ENCODE data around the gene PPP2R2C.

- TF ChIP-seq CTCF (IDR thresholded peaks at IDR 0.05; ENCODE audit: insufficient read depth, low read length) (no peak), REST (IDR thresholded peaks at IDR 0.05; ENCODE audit: insufficient replicate concordance, low read depth) (no peak)
These were observed 133.2 kb downstream of the PPP2R2C start for GRCh38 chr4:6338951-6339817.

All from HL-60 (cell line).